Thyroid gland (tissue), 4 donors: ENCODE data around the gene ACVRL1. TPM values are rescaled to one million over a fixed set of nuclear protein-coding genes. Genes with fewer than 3 reads are reported as not detected.
A peak's percentile ranks its signal among the peaks of the same experiment; 100 is the strongest.

Source experiments
- DNase-seq, 2 donors: peaks; one replicate each; pipeline ENCODE4 v3.0.0-alpha.2; 2019
- H3K27ac ChIP-seq, 3 donors: fragments of 200-600 bp; sonication (generic); 1 replicate in 2 of 3; 2 replicates in 1 of 3; pipeline ENCODE4 v1.5.1; 2016 to 2019; ENCODE audit warnings: mild to moderate bottlenecking in 1 of 3, moderate library complexity in 1 of 3
- H3K27me3 ChIP-seq: fragments of 200-600 bp; sonication (generic); one replicate; pipeline ENCODE4 v1.5.1; 2019
- H3K36me3 ChIP-seq, 2 donors: fragments of 200-600 bp; sonication (generic); one replicate each; pipeline ENCODE4 v1.5.1; 2016 to 2019
- H3K4me1 ChIP-seq, 2 donors: fragments of 200-600 bp; sonication (generic); one replicate each; pipeline ENCODE4 v1.5.1; 2017 to 2019
- H3K4me3 ChIP-seq, 3 donors: fragments of 200-600 bp; sonication (generic); replicated peaks in 1 of 3; 1 replicate in 2 of 3; 2 replicates in 1 of 3; pipeline ENCODE4 v1.5.1; 2016; ENCODE audit warnings: mild to moderate bottlenecking in 1 of 3
- H3K9me3 ChIP-seq: fragments of 200-600 bp; sonication (generic); one replicate; pipeline ENCODE4 v1.5.1; 2017
- POLR2A ChIP-seq, 2 donors: fragments of 450-650 bp; IDR thresholded peaks; one replicate each; pipeline ENCODE4 v1.6.1; 2017; ENCODE audit warnings: antibody characterized with exemption in 2 of 2, mild to moderate bottlenecking in 2 of 2, moderate library complexity in 1 of 2
- WGBS, 2 donors: methylation state at CpG; one replicate each; pipeline ENCODE4 v1.1.5; 2017; 5-methylcytosine and 5-hydroxymethylcytosine counted together
- intact Hi-C: fragments of 100-400 bp; cut with DNase I; formaldehyde crosslinking; loops from one replicate; pipeline ENCODE4 v1.15.1; 2023
- total RNA-seq, 4 donors: library from RNA; depleted of rRNA; stranded (reverse); fragments of >200 nt; gene quantifications; one replicate each; pipeline ENCODE4 v1.2.3, GENCODE V29; 2016
- TF ChIP-seq, protein P1 (sequence below), 6 experiments: fragments of 200-600 bp in 3 of 6; fragments of 450-650 bp in 3 of 6; sonication (generic) in 3 of 6; IDR thresholded peaks; one replicate each; pipeline ENCODE4 v1.5.1; 2016 to 2019; ENCODE audit warnings: antibody characterized with exemption in 6 of 6, mild to moderate bottlenecking in 2 of 6, inconsistent platforms in 1 of 6, moderate library complexity in 1 of 6

ACVRL1 gene
- total RNA-seq, 4 donors from 2014 or later, result 61.9 to 133 (median 84.2) TPM

DNA sequence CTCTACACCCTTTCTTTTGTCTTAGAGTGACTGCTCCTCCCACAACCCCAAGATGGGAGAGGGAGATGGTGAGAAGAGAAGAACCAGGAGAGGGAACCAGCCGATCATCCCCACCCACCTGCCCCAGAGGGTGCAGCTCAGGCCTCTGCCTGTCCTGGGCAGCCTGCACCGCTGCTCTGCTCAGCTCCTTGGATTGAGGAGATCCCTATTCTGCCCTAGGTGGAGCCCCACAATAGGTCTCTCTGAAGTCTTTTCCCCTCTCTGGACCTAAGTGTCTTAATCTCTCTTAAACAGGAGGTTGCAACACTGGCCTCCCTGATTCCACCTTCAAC lies 17.2 kb upstream of the ACVRL1 start:
- intact Hi-C loops, result no loop called here
- Histone ChIP-seq H3K27ac (no peak overlapping the region), H3K36me3 (no peaks in the 10 kb centered on the region), H3K9me3 (no peaks in the 10 kb centered on the region), H3K27me3 (no peaks in the 10 kb centered on the region), H3K4me3 (no peak overlapping the region), H3K4me1 (peaks cover 0 to 13% of the 10 kb centered on the region in 2 donors)
- TF ChIP-seq, protein P1, sequence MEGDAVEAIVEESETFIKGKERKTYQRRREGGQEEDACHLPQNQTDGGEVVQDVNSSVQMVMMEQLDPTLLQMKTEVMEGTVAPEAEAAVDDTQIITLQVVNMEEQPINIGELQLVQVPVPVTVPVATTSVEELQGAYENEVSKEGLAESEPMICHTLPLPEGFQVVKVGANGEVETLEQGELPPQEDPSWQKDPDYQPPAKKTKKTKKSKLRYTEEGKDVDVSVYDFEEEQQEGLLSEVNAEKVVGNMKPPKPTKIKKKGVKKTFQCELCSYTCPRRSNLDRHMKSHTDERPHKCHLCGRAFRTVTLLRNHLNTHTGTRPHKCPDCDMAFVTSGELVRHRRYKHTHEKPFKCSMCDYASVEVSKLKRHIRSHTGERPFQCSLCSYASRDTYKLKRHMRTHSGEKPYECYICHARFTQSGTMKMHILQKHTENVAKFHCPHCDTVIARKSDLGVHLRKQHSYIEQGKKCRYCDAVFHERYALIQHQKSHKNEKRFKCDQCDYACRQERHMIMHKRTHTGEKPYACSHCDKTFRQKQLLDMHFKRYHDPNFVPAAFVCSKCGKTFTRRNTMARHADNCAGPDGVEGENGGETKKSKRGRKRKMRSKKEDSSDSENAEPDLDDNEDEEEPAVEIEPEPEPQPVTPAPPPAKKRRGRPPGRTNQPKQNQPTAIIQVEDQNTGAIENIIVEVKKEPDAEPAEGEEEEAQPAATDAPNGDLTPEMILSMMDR (IDR thresholded peaks at IDR 0.05), result no peak
- TF ChIP-seq POLR2A (IDR thresholded peaks at IDR 0.05), result no peak
- DNase-seq, result no peak
- WGBS, 2 donors, result 90 to 92% methylated on average over 2 of the region's 2 CpGs

DNA sequence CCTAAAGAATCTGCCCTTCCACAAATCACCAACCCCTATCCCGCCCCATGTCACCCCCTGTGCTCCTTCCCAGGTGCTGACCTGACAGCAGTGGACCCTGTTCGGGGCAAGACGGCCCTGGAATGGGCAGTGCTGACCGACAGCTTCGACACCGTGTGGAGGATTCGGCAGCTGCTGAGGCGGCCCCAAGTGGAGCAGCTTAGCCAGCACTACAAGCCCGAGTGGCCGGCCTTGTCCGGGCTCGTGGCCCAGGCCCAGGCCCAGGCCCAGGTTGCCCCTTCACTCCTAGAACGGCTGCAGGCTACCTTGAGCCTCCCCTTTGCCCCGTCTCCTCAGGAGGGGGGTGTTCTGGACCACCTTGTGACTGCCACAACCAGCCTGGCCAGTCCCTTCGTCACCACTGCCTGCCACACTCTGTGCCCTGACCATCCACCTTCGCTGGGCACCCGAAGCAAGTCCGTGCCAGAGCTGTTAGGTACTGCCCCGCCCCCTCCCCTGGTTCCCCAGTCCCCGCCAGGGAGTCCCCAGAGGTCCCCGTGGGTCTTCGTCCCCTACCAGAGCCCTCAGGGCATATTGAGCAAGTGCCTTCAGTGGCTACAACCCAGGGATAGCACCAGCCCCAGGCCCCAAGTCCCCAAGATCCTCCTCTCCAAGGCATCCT lies 16.7 kb upstream of the ACVRL1 start:
- no peaks in the 10 kb centered on the region for H3K36me3 ChIP-seq
- no peaks in the 10 kb centered on the region for H3K27me3 ChIP-seq
- DNase-seq, result no peak
- no peak overlapping the region for H3K27ac ChIP-seq
- intact Hi-C loops, result no loop called here
- WGBS, 2 donors, result 83 to 88% methylated on average over 16 to 17 of the region's 22 CpGs
- H3K4me1 ChIP-seq, result peaks cover 0 to 19% of the 10 kb centered on the region in 2 donors
- no peak for TF ChIP-seq POLR2A (IDR thresholded peaks at IDR 0.05)
- TF ChIP-seq, protein P1 (IDR thresholded peaks at IDR 0.05), result no peak
- H3K4me3 ChIP-seq, result no peak overlapping the region
- H3K9me3 ChIP-seq, result no peaks in the 10 kb centered on the region

DNA sequence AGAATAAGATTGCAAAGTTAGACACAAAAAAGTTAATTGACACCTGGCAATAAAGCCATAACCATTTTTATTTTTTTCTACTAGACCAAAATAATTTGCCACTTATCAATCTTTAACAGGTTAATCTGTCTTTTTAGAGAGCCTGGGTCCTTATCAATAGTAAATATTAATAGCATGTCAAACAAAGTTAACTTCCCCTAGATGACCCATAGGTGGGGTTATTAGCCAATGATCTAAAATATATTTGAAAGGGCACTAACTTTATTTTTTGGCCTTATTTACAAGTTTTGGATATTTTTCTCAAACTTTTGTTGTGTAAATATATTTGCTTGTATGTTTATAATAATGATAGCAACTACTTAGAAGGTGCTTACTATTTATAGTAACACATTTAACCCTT lies 15.5 kb upstream of the ACVRL1 start:
- Histone ChIP-seq H3K27ac (no peak overlapping the region), H3K4me3 (no peak overlapping the region), H3K27me3 (no peaks in the 10 kb centered on the region), H3K4me1 (peaks cover 0 to 18% of the 10 kb centered on the region in 2 donors), H3K9me3 (no peaks in the 10 kb centered on the region), H3K36me3 (no peaks in the 10 kb centered on the region)
- intact Hi-C loops, result no loop called here
- no peak for DNase-seq
- no peak for TF ChIP-seq POLR2A (IDR thresholded peaks at IDR 0.05)
- TF ChIP-seq, protein P1 (IDR thresholded peaks at IDR 0.05), result peak in 4 of 6 experiments; percentile 11 to 48 (median 44)

- Histone ChIP-seq H3K4me3 (no peak overlapping the region), H3K9me3 (no peaks in the 10 kb centered on the region), H3K27ac (no peak overlapping the region), H3K36me3 (no peaks in the 10 kb centered on the region), H3K27me3 (no peaks in the 10 kb centered on the region), H3K4me1 (peaks cover 0 to 17% of the 10 kb centered on the region in 2 donors)
- WGBS, 2 donors, result 82 to 88% methylated on average over 6 of the region's 6 CpGs
- DNase-seq, result no peak
- intact Hi-C loops, result no loop called here
- TF ChIP-seq POLR2A (IDR thresholded peaks at IDR 0.05), result no peak
- TF ChIP-seq, protein P1 (IDR thresholded peaks at IDR 0.05), result no peak
Observed at GRCh38 chr12:51893786-51894185, 13.5 kb upstream of the ACVRL1 start.

DNA sequence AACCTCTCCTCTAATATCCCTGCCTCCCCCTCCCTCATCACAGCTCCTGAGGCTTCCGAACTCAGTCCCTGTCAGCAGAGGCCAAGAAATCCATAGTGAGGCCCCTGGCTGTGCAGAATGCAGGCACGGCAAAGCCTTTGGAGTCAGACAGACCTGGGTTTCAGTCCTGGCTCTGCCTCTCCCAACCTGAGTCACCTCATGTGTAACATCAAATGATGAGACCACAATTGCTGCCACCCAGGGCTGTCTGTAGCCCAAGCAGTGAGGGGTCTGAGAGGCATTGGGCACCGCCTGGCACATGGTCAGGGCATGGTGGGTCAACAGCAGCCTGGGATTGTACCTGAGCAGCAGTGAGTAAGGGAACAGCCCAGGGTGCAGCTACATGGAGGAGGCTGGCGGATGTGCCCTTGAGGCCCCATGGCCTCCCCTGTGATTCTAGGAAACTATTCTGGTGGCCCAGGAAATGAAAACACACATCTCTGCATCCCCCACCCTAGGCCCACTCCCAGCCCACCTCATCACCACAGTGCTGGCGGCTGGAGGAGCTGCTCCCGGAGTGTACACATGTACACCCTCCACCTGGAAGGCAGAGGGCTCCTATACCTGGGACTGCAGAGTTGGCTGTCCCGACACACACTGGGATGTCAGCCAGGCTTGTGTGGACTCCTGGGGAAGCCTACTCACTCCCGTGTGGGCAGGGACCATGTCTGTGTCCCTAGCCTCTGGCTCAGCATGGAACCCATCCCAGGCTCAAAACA lies 11.7 kb upstream of the ACVRL1 start:
- Histone ChIP-seq H3K36me3 (no peaks in the 10 kb centered on the region), H3K9me3 (no peaks in the 10 kb centered on the region), H3K4me3 (no peak overlapping the region), H3K27me3 (no peaks in the 10 kb centered on the region), H3K27ac (no peak overlapping the region), H3K4me1 (peaks cover 0 to 17% of the 10 kb centered on the region in 2 donors)
- TF ChIP-seq, protein P1 (IDR thresholded peaks at IDR 0.05), result no peak
- no peak for TF ChIP-seq POLR2A (IDR thresholded peaks at IDR 0.05)
- WGBS, 2 donors, result 87 to 92% methylated on average over 6 to 7 of the region's 8 CpGs
- intact Hi-C loops, result loop anchor here (5.0 kb wide), 1 partner anchor 87 kb away; no protein-coding TSS in a partner anchor
- no peak for DNase-seq
